GM21529 (cell line): ENCODE data around the gene CNST.
"Not testable (repeated sequence)": the region's sequence is repeated elsewhere in the genome, so short reads cannot be mapped to it uniquely, and the experiment has no call there.

Experiments used
- ATAC-seq: cut with Tn5 transposase; IDR thresholded peaks from one replicate; pipeline ENCODE4 v1.9.1; 2021; ENCODE audit not compliant: unreplicated experiment

CNST gene

DNA sequence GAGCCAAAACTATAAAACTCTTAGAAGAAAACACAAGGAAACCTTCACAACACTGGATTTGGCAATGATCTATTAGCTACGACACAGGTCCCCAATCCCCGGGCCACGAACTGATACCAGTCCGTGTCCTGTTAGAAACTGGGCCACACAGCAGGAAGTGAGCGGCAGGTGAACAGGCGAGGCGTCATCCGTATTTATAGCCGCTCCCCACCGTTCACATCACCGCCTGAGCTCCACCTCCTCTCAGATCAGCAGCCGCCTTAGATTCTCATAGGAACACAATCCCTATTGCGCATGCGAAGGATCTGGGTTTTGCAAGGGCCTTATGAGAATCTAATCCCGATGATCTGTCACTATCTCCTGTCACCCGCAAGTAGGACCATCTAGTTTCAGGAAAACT is 12.1 kb upstream of the CNST start:
- ATAC-seq, result no peak

DNA sequence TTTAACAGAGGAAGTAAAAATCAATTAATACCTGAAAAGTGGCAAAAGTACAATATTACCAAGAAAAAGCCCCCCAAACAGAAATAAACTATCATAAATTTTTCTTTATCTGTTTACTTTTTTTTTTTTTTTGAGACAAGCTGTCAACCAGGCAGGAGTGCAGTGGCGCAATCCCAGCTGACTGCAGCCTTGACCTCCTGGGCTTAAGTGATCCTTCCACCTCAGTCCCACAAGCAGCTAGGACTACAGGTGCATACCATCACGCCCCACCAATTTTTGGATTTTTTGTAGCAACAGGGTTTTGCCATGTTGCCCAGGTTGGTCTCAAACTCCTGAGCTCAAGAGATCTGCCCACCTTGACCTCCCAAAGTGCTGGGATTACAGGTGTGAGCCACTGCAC is 8.2 kb upstream of the CNST start:
- no peak for ATAC-seq

DNA sequence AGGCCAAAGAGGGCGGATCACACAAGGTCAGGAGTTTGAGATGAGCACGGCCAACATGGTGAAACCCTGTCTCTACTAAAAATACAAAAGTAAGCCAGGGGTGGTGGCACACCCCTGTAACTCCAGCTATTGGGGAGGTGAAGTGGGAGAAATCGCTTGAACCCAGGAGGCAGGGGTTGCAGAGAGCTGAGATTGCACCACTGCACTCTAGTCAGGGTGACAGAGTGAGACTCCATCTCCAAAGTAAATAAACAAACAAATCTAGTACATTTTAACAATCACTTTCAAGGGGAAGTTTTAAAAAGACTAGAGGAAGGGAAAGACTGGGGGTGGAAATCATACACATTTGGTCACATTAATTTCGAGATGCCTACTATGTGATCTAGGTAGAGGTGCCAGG is 6.9 kb upstream of the CNST start:
- no peak for ATAC-seq

DNA sequence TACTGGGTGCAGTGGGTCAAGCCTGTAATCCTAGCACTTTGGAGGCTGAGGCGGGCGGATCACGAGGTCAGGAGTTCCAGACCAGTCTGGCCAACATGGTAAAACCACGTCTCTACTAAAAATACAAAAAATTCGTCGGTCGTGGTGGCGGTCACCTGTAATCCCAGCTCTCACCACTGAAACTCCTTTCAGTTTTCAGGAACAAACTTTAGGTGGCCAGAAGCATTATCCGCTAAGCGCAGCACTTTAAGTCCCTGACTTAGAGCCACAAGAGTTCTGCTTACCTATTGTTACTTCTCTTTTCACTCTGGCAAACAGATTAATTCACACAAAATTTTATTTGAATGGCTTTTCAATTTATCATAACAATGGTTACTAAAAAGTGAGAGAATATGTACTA is 5.4 kb upstream of the CNST start:
- not testable (repeated sequence) for ATAC-seq

DNA sequence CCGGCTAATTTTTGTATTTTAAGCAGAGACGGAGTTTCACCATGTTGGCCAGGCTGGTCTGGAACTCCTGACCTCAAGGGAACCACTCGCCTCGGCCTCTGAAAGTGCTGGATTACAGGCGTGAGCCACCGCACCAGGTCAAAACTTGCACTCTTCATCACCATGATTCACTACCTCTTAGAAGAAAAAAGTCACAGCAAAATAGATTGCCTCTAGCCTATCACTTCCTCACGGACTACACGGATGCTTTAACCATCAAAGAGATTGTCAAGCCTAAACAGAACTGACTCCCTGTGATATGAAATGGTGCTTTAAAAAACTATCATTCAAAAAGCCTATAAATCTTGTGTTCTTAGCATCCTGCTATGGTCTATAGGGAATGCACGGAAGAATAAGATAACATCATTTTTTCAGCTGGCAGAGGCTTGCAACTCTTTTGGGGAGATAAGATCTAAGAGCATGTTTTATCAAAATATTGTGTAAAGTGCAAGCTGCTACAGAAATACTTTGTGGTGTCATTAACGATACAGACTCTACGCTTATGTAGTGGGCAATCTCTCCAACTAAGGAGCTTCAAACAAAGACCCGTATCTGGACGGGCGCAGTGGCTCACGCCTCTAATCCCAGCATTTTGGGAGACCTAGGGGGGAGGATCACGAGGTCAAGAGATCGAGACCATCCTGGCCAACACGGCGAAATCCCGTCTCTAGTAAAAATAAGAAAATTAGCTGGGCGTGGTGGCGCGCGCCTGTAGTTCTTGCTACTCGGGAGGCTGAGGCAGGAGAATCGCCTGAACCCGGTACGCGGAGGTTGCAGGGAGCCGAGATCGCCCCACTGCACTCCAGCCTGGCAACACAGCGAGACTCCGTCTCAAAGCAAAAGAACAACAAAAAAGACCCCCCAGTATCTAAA is 1.2 kb upstream of the CNST start:
- no peak for ATAC-seq

DNA sequence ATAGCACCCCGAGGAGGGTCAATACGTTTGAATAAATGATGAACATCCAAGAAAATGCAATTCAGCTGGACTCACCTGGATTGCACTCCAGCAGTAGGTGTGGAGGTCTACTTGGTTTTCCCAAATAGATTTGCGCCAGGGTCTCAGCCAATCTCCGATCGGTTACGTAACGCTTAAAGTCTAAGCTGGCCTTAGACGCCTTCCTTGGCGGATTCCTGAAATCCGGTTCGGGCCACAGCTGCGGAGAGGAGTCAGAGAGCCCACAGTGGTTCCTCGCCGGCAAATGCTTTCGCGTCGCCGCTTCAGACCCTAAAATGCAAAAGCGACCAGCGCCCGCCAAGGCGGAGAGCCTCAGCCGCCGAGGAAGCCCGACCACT is 517 bp upstream of the CNST start:
- no peak for ATAC-seq

DNA sequence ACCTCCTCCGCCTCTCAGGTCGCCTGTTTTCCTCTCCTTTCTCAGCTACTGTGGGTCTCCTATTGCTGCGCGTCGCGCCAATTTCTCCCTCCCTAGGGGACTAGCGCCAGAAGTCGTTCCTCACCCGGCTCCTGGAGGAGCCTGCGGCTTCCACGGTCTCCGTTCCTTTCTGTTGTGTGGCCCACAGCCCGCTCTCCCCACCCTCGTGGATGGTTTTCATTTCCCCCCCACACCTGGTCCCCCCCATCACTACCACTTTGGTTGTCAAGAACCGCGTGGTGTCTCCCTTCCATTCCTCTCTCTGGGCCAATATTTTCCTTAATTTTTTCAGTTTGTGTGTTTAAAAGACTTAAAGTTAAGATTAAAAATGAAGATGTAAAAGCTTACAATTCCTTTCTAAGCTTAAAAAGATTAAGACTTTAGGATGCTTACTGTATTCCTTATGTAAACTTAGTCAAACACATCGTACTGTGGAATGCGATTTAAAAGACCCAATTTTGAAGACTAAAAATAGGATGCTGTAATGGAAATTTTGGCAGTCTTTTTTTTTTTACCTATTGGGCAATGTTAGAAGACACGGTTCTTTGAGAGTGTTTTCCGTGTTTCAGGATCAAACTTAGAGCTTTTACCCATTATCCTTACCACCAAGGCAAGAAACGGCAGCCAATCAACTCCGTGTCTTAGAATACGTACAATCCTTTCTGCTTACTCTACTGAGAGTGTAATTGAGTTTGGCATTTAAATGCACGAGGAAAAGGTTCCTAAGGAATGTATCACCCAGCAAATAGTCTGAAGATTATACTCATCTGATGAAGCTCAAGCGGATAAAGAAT is 773 bp downstream of the CNST start:
- peak; percentile 27 for ATAC-seq

DNA sequence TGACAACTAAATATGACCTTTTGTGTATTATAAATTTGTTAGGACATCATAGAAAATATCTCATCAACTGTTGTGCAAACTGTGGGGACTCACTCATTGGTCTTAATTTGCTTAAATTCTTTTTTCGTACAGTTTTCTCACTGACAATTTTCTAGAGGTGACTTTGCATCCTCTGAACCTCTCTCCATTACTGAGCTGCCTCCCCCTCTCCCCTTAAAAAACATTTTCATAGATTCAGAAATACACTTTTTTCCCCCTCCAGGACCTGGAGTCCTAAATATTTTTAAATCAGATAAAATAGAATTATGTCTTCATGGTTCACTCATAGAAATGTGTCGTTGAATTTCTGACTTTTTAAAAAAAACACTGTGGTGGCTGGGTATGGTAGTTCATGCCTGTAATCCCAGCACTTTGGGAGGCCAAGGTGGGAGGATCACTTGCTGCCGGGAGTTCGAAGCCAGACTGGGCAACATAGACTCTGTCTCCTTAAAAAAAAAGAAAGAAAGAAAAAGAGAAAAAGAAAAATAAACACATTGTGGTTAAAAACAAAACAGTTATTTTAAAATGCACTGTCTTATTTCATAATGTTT is 1.5 kb downstream of the CNST start:
- ATAC-seq, result no peak

DNA sequence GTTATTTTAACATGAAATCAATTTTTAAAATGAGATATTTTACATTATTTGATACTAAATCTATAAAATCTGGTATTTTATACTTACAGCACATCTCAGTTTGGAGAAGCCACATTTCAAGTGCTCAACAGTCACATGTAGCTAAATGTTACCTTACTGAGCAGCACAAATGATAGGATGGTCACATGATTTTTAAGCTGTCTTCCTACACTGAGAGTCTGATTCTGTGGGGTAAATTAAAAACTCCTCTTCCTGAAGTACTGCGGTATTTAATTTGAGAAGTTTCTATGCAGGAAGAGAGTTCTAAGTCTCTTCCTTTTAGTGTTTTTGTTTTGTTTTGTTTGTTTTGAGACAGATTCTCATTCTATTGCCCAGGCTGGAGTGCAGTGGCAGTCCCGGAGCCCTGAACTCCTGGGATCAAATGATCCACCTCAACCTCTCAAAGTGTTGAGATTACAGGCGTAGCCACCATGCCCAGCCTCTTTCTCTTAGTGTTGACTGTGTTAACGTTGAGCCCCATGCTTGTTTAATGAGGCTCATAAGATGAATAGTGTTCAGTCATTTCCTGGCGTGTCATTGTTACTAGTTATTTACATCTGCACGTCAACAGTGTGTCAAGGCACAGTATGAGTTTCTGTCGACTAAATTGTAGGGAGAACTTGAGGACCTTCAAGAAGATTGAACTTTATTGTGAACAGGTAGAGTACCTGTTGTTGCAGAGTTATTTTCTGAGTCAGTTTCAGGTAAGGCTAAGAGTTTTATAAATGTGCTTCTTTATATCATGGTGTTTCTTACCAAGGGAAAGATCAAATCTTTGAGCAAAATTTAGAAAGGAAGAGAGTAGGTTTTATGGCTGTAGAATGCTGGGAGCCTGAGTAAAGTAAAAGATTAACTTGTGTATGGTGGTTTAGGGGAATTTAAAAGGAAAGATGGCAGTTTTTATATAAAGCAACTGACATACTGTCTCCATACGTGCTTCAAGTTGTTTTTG is 3.3 kb downstream of the CNST start:
- no peak for ATAC-seq

DNA sequence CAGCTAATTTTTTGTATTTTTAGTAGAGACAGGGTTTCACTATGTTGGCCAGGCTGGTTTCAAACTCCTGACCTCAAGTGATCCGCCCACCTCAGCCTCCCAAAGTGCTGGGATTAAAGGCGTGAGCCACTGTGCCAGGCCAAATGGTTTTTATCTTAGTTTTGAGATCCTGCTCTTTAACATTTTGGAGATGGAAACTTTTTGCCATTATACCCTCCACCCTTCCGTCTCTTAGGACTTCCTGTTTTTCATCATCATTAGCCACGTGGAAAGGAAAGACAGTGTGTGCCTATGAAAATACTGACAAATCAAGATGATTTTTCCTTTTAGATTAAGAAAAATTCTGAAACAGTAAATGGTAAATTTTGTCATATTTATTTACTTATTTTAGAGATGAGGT is 5.1 kb downstream of the CNST start:
- not testable (repeated sequence) for ATAC-seq

DNA sequence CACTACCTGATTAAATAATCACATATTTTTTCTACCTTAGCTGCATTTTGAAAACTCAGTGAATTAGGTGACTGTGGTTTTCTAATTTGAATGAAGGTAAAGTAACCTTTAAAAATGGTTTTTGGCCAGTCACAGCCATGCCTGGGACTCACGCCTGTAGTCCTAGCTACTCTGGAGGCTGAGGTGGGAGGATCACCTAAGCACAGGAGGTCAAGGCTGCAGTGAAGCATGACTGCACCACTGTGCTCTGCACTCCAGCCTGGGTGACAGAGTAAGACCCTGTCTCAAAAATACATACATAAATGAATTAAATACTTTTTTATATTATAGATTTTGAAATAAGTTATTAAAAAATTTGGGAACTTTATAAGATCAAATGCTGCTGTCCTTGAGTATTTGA is 5.7 kb downstream of the CNST start:
- ATAC-seq, result no peak

DNA sequence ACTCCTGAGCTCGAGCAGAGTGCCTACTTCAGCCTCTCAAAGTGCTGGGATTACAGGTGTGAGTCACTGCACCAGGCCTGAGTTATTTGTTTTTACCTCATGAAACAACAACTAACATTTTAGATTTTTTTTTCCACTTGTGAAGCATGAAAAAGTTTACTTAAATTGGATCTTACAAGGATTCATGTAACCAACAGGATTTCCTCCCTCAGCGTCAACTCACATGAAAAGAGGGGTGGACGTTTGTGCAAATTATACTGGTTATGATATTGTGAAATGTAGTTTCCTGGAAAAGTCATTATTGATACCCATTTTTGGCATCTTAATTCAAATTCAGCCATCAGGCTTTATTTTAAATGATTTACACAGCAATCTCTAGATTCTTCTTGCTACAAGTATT is 6.5 kb downstream of the CNST start:
- no peak for ATAC-seq

DNA sequence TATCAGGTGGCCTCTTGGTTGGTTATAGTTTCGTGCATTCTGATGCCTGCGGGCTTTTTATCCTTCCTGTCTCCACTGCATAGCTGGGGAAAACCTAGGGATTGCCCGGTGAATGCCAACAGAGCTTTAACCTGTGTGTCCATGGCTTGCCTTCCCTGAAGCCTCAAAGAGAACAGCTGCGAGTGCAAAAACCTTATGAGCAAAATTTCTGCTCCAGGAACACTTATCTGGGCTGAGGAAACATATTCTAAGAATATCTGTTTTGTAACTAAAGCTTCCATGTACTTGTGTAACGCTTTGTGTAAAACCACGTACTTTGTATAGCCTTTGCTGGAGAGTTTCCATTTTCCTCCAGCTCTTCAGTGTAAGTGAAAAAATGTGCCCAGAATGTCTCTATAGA is 7.2 kb downstream of the CNST start:
- no peak for ATAC-seq

DNA sequence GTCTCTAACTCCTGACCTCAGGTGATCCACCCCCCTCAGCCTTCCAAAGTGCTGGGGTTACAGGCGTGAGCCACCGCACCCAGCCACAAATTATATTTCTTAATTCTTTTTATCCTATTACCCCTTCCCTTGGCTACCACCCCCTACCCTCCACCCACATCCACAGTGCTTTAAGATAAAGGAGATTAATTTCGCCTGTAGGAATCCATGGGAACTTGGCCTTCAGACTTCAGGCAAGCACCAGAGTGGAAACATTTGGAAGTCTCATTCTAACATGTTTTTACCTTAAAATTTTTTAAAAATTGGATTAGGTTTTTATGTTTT is 10.4 kb downstream of the CNST start:
- ATAC-seq, result no peak

DNA sequence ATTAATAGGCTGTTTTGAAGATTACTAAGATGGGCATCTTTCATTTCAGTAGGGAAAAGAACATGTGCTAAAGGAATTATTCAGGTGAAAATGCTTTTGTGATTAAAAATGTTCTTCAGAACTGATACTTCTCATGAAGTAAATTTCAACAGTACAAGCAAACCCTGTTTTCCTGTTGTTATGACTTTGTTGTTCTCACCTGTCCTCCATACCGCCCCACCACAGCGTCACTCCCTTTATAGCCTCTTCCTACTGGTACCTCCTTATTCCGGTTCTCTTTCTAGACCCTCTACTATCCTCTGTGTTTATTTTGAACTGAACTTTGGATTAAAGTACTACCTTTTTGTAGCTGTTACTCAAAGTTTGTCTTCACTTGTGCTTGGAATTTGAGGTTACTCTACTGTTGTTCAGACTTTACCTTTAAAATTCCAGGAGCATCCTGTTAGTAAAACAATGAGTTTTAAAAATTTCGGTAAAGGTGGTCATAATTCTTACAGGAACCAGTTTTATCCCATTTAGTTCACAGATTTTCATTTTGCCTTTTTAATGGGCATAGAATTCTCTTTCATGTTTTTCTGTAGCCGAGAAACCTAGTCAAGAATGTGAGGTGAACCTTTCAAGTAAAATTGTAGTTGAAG is 10.9 kb downstream of the CNST start:
- no peak for ATAC-seq

DNA sequence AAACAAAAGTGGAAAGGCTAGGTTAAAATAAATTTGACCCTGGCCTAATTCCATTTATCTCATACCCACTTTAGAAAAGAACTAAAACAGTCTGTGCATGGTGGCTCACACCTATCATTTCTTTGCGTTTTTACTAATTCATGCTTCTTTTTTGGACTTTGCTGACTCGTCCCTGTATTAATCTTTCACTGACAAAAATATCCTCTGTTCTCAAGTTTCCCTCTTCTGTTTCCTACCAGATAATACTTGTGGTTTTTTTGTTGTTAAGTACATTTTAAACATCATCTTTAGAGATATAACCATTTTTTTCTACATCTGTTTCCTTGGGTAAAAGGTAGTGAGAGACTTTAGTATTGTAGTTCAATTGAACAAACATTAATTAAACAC is 11.5 kb downstream of the CNST start:
- ATAC-seq, result no peak

DNA sequence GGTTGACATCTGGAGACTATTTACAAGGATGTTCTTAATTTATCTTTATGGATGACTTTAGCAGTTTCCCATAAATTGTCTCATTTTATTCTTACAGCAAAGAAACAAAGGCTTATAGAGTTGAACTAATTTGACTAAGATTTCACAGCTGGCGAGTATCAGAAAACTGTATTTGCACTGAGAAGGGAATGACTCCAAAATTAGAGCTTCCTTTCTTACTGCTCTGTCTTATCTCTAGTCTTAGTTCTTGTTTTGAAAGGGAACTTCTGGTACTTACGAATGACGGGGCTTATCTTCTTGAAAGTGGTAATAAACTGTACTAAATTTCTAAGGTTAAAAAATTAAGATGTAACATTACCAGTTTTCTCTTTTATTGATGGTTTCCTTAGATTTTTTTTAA is 13.6 kb downstream of the CNST start:
- peak; percentile 87 for ATAC-seq

DNA sequence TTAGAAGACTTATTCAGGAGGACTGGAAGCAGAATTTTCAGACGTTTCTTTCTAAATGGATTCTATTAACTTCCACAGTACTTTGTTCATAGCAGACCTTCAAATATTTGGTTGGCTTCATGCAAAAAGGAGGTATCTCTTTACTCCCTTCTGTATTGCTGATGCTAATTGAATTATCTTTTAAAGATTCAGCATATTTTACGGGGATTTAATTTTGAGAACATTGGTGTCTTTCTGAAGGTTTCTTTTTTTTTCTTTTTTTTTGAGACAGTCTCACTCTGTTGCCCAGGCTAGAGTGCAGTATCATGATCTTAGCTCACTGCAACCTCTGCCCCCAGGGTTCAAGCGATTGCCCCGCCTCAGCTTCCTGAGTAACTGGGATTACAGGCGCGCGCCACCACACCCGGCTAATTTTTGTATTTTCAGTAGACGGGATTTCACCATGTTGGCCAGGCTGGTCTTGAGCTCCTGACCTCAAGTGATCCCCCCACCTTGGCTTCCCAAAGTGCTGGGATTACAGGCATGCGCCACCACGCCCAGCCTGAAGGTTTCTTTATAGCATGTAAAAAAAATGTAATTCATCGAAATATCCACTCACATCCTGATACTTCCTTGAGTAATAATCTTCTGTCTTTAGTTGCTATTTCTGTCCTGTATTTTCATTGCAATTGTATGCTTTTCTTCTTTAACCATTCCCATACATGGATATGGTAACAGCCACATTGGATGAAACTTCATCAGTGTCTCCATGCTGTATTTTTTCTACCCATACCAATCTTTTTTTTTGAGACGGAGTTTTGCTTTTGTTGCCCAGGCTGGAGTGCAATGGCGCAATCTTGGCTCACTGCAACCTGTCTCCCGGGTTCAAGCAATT is 14.5 kb downstream of the CNST start:
- ATAC-seq, result no peak

DNA sequence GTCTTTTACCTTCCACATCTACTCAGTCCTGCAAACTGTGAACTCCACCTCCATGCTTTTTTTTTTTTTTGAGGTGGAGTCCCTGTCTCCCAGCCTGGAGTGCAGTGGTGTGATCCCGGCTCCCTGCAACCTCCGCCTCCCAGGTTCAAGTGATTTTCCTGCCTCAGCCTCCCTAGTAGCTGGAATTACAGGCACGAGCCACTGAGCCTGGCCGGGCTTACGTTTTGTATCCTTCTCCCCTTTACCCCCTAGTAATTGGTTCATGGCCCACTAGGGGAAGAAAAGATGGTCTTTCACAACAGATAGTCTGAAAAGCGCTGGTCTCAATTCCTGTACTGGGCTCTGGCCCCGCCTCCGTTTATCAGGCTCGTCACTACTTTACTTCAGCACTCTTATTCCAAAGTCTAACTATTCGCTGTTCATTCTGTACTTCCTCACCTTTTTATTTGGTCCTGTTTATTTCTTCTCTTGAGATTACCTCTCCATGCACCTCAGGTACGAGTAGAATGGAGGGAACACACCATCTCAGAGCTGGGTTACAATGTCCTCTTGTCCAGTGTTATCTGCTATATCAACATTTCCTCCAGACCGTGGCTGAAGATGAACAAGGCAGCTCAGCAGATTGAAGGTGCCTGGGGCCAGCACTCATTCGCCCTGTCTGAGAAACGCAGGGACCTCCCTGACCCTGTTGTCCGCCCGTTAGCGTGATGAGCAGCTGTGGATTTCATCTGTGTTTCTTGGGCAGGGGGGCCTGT is 16.2 kb downstream of the CNST start:
- no peak for ATAC-seq
